22Rv1 (cell line): Measurements from ENCODE around the gene COMMD2.

Source experiments
- H3K27ac ChIP-seq: fragments of 450-650 bp; 2 replicates; pipeline ENCODE4 v1.5.1; 2017
- CTCF ChIP-seq: fragments of 450-650 bp; IDR thresholded peaks from 2 replicates; pipeline ENCODE4 v1.5.1; 2017; ENCODE audit warnings: mild to moderate bottlenecking
- ZFX ChIP-seq: fragments of 450-650 bp; IDR thresholded peaks from 2 replicates; pipeline ENCODE4 v1.6.1; 2017; ENCODE audit warnings: antibody characterized with exemption, borderline replicate concordance

Gene COMMD2

DNA sequence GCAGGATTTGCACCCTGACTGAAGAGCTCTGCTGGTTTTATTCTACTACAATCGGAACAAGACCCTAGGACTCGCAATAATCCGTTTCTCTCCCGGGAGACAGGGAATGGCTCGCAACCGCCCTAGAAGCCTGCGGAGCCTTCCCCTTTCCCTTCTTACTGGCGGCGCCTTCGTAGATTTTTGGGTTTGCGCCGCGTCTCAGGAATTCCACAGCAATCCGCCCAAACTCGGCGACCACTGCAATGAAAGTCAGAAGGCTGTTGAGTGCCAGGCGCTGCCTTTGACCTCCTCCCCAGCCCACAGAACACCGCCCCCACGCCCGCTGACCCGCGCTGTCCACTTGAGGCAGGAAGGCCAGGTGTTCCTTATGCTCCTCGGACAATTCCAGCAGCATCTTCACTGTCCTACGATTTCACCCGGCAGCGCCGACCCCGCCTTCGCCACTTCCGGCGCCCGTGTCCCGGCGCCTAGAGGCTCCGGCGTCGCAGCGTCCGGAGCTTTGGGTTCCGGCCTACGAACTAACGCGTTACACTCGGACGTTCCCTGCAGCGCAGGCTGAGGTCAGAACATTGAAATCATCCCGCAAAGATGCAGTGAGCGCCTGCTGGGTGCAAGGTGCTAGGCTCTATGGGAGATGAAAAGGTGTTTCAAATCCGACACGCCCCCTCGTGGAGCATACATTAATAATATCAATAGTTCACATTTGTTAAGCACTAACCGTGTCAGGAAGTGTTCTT lies at the start of gene COMMD2:
Gene COMMD2, minus strand, starts transcription at position 439 of the 737 bp plus-strand sequence. Its CDS starts 45 bp downstream, at position 394.
- H3K27ac ChIP-seq = peak within 1 kb of the TSS; percentile 68
- TF ChIP-seq CTCF (peak; percentile 69), ZFX (no peak)

DNA sequence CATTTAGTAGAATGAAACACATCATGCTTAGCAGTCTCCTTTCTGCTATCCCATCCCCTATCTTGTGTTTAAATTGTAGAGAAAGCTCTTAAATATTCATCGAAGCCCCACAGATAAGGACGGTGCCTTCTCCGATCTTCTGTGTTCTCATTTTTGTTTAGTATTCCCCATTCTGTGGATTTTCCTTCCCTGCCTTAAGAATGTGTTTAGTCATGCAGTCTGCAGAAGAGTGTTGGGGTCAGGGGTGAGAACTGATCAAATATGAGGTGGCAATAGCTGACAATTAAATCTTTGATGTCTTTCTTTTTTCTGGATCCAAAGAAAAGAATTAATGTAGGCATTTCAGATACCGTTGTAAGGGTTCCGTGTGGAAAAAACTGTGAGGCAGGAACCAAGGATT lies 49.4 kb upstream of the COMMD2 start:
- no peak for TF ChIP-seq ZFX
- TF ChIP-seq CTCF = no peak
- no peak overlapping the region for H3K27ac ChIP-seq

DNA sequence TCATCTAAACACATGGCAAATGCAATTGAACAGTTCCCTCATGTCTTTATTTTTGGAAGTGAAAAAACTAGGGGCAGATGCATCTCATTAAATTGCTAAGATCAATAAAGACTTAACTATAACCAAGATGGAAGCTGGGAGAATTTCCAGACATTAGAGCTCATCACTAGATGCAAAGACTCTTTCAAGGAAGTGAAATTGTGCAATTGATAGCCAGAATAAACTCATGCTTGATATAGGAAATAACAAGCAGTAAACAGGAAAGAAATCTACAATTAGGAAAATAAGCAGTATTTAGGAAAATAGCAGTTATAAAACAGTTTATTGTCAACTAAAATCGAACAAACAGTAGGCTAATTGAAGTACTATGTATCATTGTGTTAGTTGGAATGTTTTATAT lies 48.9 kb upstream of the COMMD2 start:
- no peak overlapping the region for H3K27ac ChIP-seq
- no peak for TF ChIP-seq ZFX
- TF ChIP-seq CTCF = no peak

GRCh38 chr3:149800693-149801092 lies 48.4 kb upstream of the COMMD2 start:
- H3K27ac ChIP-seq = no peak overlapping the region
- TF ChIP-seq CTCF = no peak
- TF ChIP-seq ZFX = no peak

GRCh38 chr3:149796026-149796425 lies 43.7 kb upstream of the COMMD2 start:
- H3K27ac ChIP-seq = no peak overlapping the region
- no peak for TF ChIP-seq CTCF
- no peak for TF ChIP-seq ZFX

- H3K27ac ChIP-seq = peak within 1 kb of the TSS; percentile 59
- no peak for TF ChIP-seq ZFX
- no peak for TF ChIP-seq CTCF
Measured at GRCh38 chr3:149792452-149793270, 40.4 kb upstream of the COMMD2 start, which contains the start of gene ANKUB1. TSS of gene ANKUB1 (minus strand) at chr3:149792554. CDS start at chr3:149792366, 188 bp downstream.

DNA sequence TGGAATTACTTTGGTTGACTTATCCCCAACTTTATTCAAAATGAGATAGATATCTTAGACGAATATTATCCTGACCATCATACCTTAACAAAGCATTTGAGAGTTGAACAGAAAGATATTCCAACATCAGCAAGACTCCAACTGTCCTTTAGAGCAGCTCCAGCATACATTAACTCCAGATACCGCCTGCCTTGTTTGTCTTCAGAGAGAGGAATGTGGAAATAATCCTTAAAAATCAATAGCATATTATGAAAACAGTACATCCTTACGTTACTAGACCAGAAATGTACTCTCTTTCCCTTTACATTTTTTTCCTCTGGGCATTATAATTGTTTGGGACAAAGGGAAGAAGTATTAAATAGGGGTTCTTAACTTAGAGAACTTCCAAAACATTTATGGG lies 38.4 kb upstream of the COMMD2 start:
- no peak for TF ChIP-seq ZFX
- TF ChIP-seq CTCF = no peak
- H3K27ac ChIP-seq = no peak overlapping the region
